Neural progenitor cell (in vitro differentiated cells): ENCODE measurements around the gene FLII. TPM values are rescaled to one million over a fixed set of nuclear protein-coding genes. Genes with fewer than 3 reads are reported as not detected.

Experiments
- total RNA-seq: library from RNA; depleted of rRNA; stranded (reverse); fragments of >200 nt; gene quantifications from 2 replicates; pipeline ENCODE4 v1.2.3, GENCODE V29; 2015; ENCODE audit warnings: low replicate concordance

FLII gene
- total RNA-seq, 1 donor from 2014 or later: 117 TPM

Other genes with a start within 250 kb of the FLII start
- 9.6 and 17.5 TPM in 2 replicates for gene ATPAF2, start 219.6 kb downstream of the FLII start, total RNA-seq
- 10.6 and 15.1 TPM in 2 replicates for gene GID4, start 219.3 kb downstream of the FLII start, total RNA-seq
- gene DRG2, start 170.8 kb downstream of the FLII start, total RNA-seq: 24.8 and 46.5 TPM in 2 replicates
- 1.2 and 5.4 TPM in 2 replicates for gene MYO15A, start 150.0 kb downstream of the FLII start, total RNA-seq
- 78.8 and 98.2 TPM in 2 replicates for gene ALKBH5, start 74.9 kb downstream of the FLII start, total RNA-seq
- gene LLGL1, start 33.1 kb downstream of the FLII start, total RNA-seq: 70.5 and 190 TPM in 2 replicates
- 8.1 and 23.2 TPM in 2 replicates for gene MIEF2, start 1.9 kb upstream of the FLII start, total RNA-seq
- gene TOP3A, start 56.3 kb upstream of the FLII start, total RNA-seq: 49.2 and 67.8 TPM in 2 replicates
- gene SMCR8, start 56.6 kb upstream of the FLII start, total RNA-seq: 8.9 and 11.9 TPM in 2 replicates
- gene SHMT1, start 104.8 kb upstream of the FLII start, total RNA-seq: 26.3 and 38.5 TPM in 2 replicates
- gene EVPLL, start 119.0 kb upstream of the FLII start, total RNA-seq: not detected in 2 replicates
- gene LGALS9C, start 218.1 kb upstream of the FLII start, total RNA-seq: not detected in 2 replicates